ENCODE data around the gene CHST11.
"Not testable (repeated sequence)": the region's sequence is repeated elsewhere in the genome, so short reads cannot be mapped to it uniquely, and the experiment has no call there.

CHST11 gene

GRCh38 chr12:104567832-104568486, 111.2 kb downstream of the CHST11 start:
- no peak for DNase-seq

- no peak for DNase-seq
Measured at GRCh38 chr12:104568487-104568868, 111.7 kb downstream of the CHST11 start.

GRCh38 chr12:104568935-104569334, 112.2 kb downstream of the CHST11 start:
- DNase-seq, result no peak

GRCh38 chr12:104569346-104570173, 112.8 kb downstream of the CHST11 start:
- DNase-seq, result no peak

- no peak for DNase-seq
Measured at GRCh38 chr12:104570174-104570907, 113.6 kb downstream of the CHST11 start.

- no peak for DNase-seq
Measured at GRCh38 chr12:104571328-104571727, 114.6 kb downstream of the CHST11 start.

GRCh38 chr12:104574353-104574752, 117.6 kb downstream of the CHST11 start:
- not testable (repeated sequence) for DNase-seq

GRCh38 chr12:104574758-104575157, 118.0 kb downstream of the CHST11 start:
- not testable (repeated sequence) for DNase-seq

- no peak for DNase-seq
Measured at GRCh38 chr12:104575442-104576186, 118.9 kb downstream of the CHST11 start.

GRCh38 chr12:104576187-104576778, 119.5 kb downstream of the CHST11 start:
- no peak for DNase-seq

- no peak for DNase-seq
Measured at GRCh38 chr12:104576980-104577580, 120.3 kb downstream of the CHST11 start.

GRCh38 chr12:104577581-104577981, 120.8 kb downstream of the CHST11 start:
- no peak for DNase-seq

- no peak for DNase-seq
Measured at GRCh38 chr12:104578453-104578852, 121.7 kb downstream of the CHST11 start.

GRCh38 chr12:104579718-104580495, 123.2 kb downstream of the CHST11 start:
- DNase-seq, result no peak

- DNase-seq, result no peak
Measured at GRCh38 chr12:104581005-104581570, 124.3 kb downstream of the CHST11 start.

GRCh38 chr12:104582739-104583138, 126.0 kb downstream of the CHST11 start:
- DNase-seq, result no peak

- no peak for DNase-seq
Measured at GRCh38 chr12:104583301-104583700, 126.6 kb downstream of the CHST11 start.

GRCh38 chr12:104585448-104586055, 128.8 kb downstream of the CHST11 start:
- DNase-seq, result no peak

- no peak for DNase-seq
Measured at GRCh38 chr12:104586351-104586919, 129.7 kb downstream of the CHST11 start.
